NB4 (cell line): ENCODE results near the gene CD69.

Experiments used
- DNase-seq: peaks from one replicate; pipeline ENCODE4 v3.0.0; 2010; ENCODE audit warnings: low read depth
- H3K4me3 ChIP-seq: one replicate; pipeline ENCODE4 v1.5.1; 2011; ENCODE audit warnings: mild to moderate bottlenecking, low read depth, low read length, moderate library complexity
- CTCF ChIP-seq: IDR thresholded peaks from one replicate; pipeline ENCODE4 v1.5.1; 2012; ENCODE audit warnings: low read depth, low read length
- MAX ChIP-seq: IDR thresholded peaks from 2 replicates; pipeline ENCODE4 v1.6.1; 2011; ENCODE audit warnings: low read depth, low read length
- MYC ChIP-seq: IDR thresholded peaks from 2 replicates; pipeline ENCODE4 v1.6.1; 2011; ENCODE audit warnings: low read depth, low read length
- POLR2A ChIP-seq: IDR thresholded peaks from 2 replicates; pipeline ENCODE4 v1.6.1; 2011; ENCODE audit warnings: mild to moderate bottlenecking; ENCODE audit not compliant: insufficient read length; ENCODE audit errors: extremely low read depth

The CD69 gene

GRCh38 chr12:9773216-9773877, 12.6 kb upstream of the CD69 start:
- TF ChIP-seq MYC, result no peak
- TF ChIP-seq CTCF, result no peak
- no peak for TF ChIP-seq MAX
- no peak for TF ChIP-seq POLR2A
- no peak overlapping the region for H3K4me3 ChIP-seq
- no peak for DNase-seq

DNA sequence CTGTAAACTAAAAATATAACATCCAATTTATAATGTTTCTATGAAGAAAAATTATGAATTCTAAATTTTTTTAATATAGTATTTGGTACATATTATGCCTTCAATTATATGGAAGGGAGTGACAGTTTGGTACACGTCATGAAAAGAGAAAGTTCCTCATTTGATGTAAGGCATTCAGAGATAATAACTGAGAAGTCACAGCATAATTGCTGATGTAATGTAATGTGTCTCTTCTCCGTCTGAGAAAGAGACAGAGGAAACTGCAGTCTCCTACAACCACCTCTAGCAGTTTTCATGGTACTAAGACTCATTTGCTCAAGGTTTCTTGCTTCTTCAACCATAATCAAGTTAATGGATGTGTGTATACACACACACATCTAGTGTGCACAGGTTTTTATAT, 2.3 kb upstream of the CD69 start:
- peak; percentile 34 for DNase-seq
- TF ChIP-seq MAX (no peak), MYC (no peak), CTCF (no peak), POLR2A (no peak)
- H3K4me3 ChIP-seq, result no peak overlapping the region

DNA sequence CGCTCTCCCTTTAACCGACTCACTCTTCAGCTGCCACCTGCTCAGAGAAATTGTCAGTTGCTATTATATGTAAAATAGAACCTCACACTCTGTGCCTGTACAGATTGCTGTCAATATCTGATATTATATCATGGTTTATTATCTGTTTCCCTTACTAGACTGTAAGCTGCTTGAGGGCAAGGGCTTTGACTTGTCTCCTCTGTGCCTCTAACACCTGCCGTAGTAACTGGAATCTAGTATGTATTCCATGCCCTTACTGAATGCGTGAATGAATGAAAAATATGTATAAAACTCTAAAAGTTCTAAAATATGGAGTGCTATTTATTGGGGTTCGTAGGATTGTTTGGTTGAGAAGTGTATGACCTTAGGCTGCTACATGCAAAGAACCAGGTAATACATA, 1.7 kb upstream of the CD69 start:
- TF ChIP-seq POLR2A (no peak), MAX (no peak), CTCF (no peak), MYC (no peak)
- no peak for DNase-seq
- H3K4me3 ChIP-seq, result no peak overlapping the region

- 0 out of 2 replicates have a peak, but pooled peaks have one; percentile 25 for TF ChIP-seq MAX
- TF ChIP-seq POLR2A, result no peak
These were observed 699 bp upstream of the CD69 start for GRCh38 chr12:9761419-9761781.

GRCh38 chr12:9760120-9760519, 581 bp downstream of the CD69 start:
- TF ChIP-seq MYC, result no peak
- TF ChIP-seq CTCF, result no peak
- no peak for TF ChIP-seq POLR2A
- TF ChIP-seq MAX, result no peak
- no peak for DNase-seq
- no peak overlapping the region for H3K4me3 ChIP-seq

More at GRCh38 chr12:9761419-9761781, 699 bp upstream of the CD69 start:
- DNase-seq, result no peak
- H3K4me3 ChIP-seq, result no peak overlapping the region

GRCh38 chr12:9759694-9760093, 1.0 kb downstream of the CD69 start:
- no peak overlapping the region for H3K4me3 ChIP-seq
- TF ChIP-seq POLR2A, result no peak
- DNase-seq, result no peak

DNA sequence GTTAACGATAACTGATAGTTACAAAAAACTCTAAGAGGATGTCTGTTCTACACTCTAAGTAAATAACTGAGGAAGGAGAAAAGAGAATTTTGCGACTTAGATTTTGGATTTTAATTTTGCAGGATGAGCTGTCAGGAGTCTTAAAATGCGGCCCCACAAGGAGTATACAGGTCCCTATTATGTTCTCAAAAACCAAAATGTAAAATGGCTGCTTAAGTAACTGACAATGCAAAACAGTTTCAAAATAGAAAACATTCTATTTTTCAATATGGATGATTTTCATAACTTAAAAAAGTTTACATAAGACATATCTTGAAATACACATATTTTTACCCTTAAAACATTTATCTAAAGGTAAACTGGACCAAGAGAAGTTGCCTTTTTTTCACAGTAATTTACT, 2.6 kb downstream of the CD69 start:
- TF ChIP-seq MYC (no peak), POLR2A (no peak), MAX (no peak)
- no peak for DNase-seq
- peak overlapping the region; percentile 12 for H3K4me3 ChIP-seq
